GM21423 (cell line): ENCODE results near the gene PARVA.

Source experiments
- ATAC-seq: cut with Tn5 transposase; IDR thresholded peaks from one replicate; pipeline ENCODE4 v1.9.1; 2021; ENCODE audit warnings: mild to moderate bottlenecking, moderate library complexity; ENCODE audit not compliant: unreplicated experiment

PARVA gene

GRCh38 chr11:12403122-12403996 is 26.0 kb downstream of the PARVA start:
- no peak for ATAC-seq

DNA sequence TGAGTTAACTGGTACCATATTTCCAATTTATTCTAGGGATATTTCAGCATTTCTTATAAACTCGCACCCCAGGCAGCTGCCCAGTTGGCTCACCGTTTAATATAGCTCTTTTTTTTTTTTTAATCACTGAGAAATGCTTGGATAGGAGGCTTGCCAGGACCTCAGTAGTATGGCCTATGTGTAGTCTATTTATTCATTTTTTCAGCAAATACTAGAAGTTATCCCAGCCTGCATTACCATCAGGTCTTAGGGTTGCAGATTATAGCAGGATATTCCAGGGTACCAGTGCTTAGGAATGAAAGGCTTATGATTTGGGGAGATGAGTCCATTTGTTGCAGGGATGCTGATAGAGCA is 26.6 kb downstream of the PARVA start:
- no peak for ATAC-seq

DNA sequence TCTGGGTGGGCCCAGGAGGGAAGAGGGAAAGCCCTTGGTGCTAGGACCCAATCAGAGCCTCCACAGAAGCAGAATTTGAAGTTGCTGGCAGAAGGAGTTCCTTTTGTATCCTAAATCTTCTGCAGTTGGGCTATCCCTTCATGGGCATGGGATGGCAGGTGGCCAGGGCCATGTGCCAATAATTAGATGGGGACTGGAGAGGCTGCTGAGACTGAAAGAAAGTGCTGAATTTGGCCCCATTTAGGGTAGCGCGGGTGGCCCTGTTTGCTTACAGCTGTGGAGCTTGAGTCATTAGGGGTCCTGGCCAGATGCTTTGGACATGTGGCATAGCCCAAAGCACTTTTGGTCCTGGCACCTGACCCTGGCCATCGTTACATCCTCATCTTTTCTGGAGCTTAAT is 27.1 kb downstream of the PARVA start:
- ATAC-seq: no peak

DNA sequence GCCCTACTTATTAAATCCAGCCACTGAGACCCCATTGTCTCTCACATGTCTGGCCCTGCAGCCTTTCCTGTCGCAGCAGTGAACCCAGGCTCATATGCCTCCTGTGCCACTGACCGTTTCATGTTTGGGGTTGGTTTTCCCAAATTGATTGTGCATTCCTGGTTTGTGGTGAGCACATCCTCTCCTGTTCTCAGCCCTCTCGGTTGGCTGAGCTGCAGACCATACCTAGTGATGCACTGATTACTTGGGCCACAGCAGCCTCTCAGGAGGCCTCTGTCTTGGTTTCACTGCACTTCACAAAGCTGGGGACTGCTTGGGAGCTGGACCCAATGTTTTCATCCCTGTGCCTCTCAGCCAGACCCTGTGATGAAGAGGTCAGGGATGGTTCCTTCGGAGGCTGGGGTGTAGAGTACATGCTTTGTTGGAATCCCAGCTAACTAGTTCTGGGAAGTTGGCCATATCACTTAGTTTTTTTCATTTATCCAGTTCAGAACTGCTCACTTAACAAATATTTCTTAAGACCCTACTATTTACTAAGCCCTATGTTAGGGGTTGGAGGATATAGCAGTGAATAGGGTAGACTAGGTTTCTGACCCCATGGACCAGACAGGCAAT is 30.9 kb downstream of the PARVA start:
- no peak for ATAC-seq

DNA sequence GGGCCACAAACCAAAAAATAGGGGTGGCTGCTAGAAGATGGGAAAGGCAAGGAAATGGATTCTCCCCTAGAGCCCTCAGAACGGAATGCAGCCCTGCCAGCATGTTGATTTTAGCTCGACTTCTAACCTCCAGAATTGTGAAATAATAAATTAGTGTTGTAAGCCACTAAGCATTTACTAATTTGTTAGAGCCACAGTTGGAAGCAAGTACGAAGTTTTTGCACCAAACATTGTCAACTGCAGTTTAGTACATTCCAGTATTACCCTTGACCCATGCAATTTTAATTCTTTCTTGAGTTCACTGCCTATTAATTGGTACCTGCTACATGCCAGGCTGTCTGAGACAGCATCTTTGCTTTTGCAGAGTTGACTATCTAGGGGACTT is 32.2 kb downstream of the PARVA start:
- no peak for ATAC-seq

- ATAC-seq: no peak
These were observed 32.8 kb downstream of the PARVA start for GRCh38 chr11:12410006-12410728.

DNA sequence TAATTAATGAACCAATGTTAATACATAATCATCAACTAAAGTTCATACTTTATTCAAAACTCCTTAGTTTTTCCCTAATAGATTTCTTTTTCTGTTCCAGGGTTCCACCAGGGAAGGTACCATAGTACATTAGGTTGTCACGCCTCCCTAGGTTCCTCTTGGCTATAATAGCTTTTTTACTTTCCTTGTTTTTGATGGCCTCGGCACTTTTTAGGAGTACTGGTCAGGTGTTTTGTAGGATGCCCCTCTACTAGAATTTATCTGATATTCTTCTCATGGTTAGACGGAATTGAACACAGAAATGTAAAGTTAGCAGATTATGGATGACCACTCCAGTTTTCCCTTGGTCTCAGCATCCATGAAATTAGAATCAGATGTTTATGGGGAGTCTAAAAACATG is 34.0 kb downstream of the PARVA start:
- ATAC-seq: no peak

- ATAC-seq: no peak
These were observed 34.7 kb downstream of the PARVA start for GRCh38 chr11:12411806-12412727.

DNA sequence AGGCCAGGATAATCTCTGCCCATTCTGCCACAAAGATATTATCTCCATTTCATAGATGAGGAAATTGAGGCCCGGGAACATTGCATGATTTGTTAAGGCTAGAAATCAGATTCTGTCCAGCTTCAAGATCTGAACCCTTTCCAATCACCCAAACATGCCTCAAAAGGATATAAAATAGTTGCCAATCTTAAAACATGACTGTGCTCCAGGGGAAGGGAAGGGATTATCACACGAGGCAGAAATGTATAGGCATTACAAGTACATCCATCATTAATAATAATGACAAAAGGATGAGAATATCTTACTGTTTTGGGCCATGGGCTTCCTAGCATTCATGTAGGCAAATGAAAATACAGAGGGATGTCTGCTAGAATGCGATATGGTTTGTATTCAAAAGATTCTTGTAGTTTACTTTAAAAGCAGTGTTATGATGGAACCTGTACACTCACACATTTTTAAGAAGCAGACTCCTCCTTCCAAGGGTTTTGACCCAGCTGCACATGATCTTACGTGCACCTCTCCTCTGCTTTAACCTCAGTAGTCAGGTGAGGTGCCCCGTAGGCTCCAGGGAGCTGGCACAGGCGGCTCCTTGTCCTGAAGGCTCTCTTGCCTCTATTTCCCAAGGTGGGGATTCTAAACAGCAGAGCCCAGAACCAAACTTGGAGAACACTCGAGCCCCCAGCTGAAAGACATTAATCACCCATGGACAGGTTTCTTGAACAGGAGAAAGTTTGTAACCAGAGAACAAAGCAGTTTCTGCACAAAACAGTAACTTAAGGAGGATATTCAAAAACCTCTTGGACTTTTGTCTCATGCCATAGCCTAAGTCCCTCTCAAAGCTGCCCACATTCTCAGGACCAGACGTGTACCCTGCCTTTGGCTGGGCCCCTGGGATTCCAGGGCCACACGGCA is 36.0 kb downstream of the PARVA start:
- no peak for ATAC-seq

DNA sequence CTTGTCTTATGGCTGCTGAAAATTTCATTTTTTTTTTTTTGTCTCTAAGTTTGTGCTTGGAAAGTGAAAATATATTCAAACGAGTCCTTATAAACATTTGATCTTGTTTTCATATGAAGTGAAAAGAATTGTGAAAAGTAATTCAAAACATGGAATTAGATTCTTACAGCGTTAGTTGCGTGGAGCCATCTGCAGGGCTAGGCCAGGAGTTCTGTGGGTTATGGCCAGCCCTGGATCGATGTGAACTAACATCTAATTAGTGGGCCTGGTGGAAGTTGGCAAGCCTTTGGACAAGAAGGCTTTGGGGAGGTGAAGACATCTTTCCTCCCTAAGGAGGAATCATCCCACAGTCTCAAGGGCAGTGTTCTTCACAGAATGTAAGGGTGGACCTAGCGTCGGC is 37.2 kb downstream of the PARVA start:
- ATAC-seq: no peak

- no peak for ATAC-seq
These were observed 38.1 kb downstream of the PARVA start for GRCh38 chr11:12415342-12415966.

DNA sequence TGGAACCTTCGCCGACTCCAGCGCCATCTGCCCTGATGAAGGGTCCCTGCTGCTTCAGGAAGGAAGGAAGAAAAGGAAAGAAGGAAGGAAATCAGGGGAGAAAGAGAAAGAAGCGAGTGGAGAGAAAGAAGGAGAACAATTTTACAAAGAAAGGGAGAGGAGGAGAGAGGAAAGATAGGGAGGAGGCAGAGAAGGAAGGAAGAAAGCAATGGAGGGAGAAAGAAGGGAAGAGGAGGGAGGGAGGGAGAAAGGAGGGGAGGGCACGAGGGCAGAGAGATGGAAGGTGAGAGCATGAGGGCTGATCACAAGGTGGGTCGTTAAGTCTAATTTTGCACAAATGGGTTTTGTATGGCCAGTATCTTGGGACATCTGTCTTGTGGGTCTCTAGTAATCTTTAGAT is 39.2 kb downstream of the PARVA start:
- no peak for ATAC-seq

DNA sequence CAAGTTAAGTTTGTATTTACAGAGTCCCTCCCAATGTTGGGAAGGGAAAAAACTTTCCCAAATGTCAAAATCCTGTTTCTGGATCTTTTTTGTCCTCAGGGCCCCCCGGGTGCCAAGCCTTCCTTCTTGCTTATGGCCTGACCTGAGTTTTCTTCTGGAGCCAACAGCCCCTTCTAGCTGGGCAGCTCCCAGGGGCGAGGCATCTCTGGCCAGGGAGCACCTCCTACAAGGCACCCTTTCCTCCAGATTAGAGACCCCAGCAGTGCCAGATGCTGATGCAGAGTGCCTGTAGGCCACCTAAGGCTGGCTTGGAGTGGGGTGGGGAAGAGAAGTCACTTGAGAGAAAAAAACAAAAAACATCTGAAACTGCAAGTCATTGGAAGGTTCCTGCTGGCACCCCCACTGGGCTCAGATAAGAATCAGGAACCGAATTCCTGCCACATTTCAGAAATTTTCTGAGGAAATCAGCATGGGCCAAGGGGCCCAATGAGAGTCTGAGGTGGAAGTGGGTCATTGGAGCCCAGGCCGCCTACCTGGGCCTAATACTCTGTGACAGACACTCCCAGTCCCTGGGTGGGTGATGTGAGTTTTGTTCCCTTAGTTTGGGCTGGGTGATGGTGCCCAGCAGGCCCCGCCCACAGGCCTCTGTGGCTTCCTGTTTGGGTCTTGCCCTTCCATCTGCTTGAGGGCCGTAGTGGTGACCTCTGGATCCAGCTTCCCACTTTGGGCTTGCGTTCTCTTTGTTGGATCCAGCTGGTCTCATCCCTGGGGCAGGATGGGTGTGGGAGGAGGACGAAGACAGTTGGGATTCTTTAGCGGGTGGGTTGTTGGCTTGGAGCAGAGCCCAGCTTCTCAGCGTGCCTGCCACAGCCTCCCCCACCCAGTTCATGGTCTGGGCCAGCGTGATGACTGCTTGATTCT is 40.6 kb downstream of the PARVA start:
- no peak for ATAC-seq

- no peak for ATAC-seq
These were observed 42.7 kb downstream of the PARVA start for GRCh38 chr11:12420040-12420439.

GRCh38 chr11:12420706-12421105 is 43.3 kb downstream of the PARVA start:
- no peak for ATAC-seq

DNA sequence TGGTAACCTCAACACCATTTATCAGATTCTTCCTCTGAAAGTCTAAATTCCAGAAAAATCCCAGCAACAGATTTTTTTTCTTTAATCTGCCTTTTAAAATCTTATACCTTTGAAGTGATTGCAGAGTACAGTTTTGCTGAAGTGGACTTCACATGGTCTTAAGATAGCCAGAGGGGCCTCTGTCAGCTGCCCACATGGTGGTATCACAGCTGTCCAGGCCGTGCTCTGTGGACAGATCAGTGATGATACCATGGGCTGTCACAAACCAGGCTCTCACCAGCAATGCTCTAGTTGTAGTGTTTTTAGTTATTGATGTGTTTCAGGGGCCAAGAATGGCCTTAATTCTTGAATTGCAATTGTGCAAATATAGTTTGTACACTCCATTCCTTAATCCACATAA is 44.0 kb downstream of the PARVA start:
- ATAC-seq: no peak

DNA sequence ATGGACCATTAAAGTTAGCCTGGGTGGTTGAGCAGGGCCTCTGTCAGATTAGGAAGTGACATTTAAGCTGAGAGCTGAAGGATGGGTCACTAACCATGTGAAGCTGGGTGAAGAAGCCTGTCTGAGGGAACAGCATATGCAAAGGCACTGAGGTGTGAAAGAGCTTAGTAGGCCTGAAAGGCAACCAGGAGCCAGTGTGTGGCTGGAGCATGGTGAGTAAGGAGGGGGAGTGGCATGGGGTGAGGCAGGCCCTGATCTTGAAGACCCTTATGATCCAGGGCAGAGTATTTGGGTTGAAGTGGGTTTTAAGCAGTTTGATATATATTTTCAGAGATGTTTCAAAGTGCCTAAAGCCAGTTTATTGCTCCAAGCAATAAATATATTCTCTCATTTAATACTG is 48.8 kb downstream of the PARVA start:
- no peak for ATAC-seq

DNA sequence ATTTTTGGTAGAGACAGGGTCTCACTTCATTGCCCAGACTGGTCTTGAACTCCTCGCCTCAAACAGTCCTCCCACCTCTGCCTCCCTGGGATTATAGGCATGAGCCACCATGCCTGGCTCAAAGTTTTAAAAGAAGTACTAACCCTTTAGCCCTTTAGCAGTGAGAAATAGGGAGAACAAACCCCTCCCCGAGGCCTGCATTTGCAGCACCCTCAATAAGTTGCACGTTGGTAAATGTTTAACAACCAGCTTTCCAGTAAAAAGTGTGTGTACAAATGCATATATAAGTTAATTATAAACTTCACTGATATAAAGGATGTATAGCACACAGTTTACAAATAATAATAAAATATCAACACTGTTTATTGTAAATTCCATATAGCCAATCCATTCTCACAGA is 51.8 kb downstream of the PARVA start:
- ATAC-seq: no peak
